DOHH2 (cell line): Measurements from ENCODE around the gene PTPRN2.

ENCODE experiments used
- EZH2phosphoT487 ChIP-seq: fragments of 200-600 bp; sonication (generic); IDR thresholded peaks from 2 replicates; pipeline ENCODE4 v1.6.1; 2017; ENCODE audit warnings: borderline replicate concordance, mild to moderate bottlenecking, antibody characterized with exemption, low read length, moderate library complexity, mixed read lengths
- TF ChIP-seq, protein P1 (sequence below): fragments of 200-600 bp; sonication (generic); IDR thresholded peaks from one replicate; pipeline ENCODE4 v1.5.1; 2014; ENCODE audit warnings: antibody characterized with exemption, mild to moderate bottlenecking, low read depth, low read length; ENCODE audit not compliant: poor library complexity, severe bottlenecking

DNA sequence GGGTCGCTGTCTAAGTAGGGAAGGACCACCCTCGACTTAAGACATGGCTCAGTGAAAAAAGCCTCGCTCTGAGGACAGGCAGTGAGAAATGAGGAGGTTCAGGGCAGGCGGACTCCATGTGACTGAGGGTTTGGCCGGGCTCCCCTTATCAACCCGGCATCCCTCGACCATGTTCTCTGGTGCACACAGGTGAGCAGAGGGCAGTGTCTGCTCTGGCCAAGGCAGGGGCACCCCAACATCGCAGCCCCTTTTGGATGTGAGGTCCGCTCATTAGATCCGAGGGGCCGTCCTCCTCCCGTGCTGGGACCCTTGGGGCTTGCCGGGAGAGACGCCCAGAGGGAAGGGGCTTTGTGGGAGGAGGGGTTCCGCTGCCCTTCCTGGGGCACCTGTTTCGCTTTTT, 775.7 kb downstream of the PTPRN2 start:
- TF ChIP-seq EZH2phosphoT487, result no peak
- TF ChIP-seq, protein P1, sequence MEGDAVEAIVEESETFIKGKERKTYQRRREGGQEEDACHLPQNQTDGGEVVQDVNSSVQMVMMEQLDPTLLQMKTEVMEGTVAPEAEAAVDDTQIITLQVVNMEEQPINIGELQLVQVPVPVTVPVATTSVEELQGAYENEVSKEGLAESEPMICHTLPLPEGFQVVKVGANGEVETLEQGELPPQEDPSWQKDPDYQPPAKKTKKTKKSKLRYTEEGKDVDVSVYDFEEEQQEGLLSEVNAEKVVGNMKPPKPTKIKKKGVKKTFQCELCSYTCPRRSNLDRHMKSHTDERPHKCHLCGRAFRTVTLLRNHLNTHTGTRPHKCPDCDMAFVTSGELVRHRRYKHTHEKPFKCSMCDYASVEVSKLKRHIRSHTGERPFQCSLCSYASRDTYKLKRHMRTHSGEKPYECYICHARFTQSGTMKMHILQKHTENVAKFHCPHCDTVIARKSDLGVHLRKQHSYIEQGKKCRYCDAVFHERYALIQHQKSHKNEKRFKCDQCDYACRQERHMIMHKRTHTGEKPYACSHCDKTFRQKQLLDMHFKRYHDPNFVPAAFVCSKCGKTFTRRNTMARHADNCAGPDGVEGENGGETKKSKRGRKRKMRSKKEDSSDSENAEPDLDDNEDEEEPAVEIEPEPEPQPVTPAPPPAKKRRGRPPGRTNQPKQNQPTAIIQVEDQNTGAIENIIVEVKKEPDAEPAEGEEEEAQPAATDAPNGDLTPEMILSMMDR, result no peak
